HG03103 (cell line): ENCODE results near the gene GNAS.
"Not testable (repeated sequence)": the region's sequence is repeated elsewhere in the genome, so short reads cannot be mapped to it uniquely, and the experiment has no call there.

Experiments used
- ATAC-seq: cut with Tn5 transposase; IDR thresholded peaks from one replicate; pipeline ENCODE4 v1.9.1; 2021; ENCODE audit warnings: low read depth; ENCODE audit not compliant: unreplicated experiment

Gene GNAS

GRCh38 chr20:58913079-58913478 lies 60.6 kb downstream of the GNAS start:
- no peak for ATAC-seq

DNA sequence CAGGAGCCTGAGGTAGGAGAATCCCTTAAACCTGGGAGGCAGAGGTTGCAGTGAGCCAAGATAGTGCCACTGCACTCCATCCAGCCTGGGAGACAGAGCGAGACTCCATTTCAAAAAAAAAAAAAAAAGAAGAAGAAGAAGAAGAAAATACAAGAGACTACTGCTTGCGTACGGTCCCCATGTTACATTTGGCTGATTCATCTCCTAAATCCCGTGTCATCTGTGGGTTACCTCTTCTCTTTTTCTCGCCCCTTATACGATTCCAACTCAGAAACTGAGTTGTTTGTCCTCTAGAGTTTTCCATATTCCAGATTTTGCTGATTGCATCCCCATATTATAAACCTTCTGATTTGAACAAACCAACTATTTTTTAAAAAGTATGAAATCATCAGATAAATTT lies 66.1 kb downstream of the GNAS start:
- ATAC-seq, result no peak

GRCh38 chr20:58921564-58921963 lies 69.0 kb downstream of the GNAS start:
- no peak for ATAC-seq

DNA sequence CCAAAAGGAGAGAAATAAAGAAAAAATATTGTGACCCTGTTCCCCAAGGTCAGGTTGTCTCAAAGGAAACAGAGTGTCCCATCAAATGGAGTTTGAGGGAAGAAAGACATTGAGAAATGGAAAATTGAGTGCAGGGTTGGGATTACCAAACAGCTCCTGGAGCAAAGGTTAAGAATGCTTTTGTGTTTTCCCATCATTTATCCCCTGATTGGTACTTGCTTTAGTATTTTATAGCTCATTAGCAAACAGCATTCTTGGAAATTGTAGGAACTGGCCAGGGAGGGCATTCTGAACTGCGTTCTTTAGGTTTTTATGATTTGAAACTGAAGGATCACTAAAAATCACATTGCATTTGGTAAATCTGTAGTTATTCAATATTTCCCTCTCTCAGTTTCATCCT lies 69.5 kb downstream of the GNAS start:
- ATAC-seq, result no peak

DNA sequence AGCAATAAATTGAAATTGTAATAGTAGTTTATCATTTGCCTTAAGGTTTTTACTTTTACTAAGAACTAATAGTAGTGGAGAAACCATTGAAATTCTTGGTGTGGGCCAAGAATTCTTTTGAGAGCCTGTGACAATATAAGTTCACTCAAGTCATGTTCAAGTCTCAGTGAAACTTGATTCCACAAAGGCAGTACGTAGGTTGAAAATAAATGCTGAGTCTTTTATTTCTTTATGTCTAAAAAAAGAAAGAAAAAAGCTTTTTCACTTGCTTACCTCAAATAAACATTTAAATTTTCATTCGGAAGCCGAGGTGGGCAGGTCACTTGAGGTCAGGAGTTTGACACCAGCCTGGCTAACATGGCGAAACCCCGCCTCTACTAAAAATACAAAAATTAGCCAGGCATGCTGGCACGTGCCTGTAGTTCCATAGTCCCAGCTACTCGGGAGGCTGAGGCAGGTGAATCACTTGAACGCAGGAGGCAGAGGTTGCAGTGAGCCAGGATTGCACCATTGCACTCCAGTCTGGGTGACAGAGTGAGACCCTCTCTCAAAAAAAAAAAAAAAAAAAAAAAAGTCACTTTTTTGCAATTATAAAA lies 70.7 kb downstream of the GNAS start:
- ATAC-seq, result no peak

- no peak for ATAC-seq
These were observed 74.4 kb downstream of the GNAS start for GRCh38 chr20:58926802-58927489.

DNA sequence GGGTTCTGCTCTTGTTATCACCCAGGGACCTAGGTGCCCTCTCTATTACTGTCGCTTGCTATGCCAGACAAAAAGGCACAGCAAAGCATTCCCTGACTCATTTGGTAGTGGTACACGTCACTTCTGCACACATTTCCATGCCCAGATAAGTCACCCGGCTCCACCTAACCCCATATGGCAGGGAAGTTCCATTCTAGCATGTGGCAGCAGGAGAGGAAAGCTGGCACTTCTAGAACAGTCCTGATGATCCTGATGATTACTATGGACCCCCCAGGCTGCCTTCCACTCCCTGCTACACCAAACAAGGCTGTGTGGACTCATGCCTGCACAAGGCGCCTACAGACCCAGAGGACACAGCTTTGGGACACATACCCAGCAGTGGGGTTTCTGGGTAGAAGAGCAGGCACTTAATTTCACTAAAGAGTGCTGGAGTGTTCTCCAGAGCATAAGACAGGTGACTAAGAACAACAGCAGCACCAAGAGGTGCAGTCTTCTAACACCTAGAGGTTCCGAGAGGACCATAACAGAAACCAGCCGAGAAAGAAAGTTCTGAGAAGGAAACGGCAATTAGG lies 75.1 kb downstream of the GNAS start:
- ATAC-seq, result no peak

DNA sequence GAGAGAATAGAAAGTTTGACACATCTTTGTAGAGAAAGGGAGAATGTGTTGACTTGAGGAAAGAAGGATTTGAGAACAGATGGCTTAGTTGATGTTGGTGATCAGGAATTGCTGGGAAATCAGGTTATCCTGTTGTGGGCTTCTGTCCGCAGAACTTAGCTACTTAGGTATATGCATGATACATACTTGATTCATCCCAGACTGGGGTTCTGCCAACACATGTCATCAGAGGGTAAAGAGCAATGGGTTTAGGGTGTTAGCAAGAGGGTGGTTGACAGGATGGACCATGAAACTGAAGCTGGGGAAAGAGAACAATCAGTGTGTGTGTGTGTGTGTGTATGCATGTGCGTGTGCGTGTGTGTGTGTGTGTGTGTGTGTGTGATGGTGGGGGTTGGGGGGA lies 78.0 kb downstream of the GNAS start:
- no peak for ATAC-seq

DNA sequence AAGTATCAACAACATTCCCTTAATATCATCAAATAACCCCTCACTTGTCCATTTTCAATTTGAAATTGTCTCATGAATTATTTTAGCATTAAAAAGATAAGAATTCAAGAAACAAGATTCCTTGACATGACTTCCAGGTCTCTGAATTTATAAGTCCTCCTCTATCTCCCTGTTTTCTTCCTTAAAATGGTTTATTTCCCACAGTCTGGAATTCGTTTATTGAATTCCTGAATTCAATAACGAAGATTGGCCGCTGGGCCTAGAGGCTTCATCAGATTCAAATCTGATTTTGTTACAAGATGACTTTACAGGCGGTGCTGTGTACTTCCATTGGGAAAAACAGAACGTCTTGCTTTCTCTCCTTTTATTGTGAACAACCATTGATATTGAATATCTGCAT lies 79.7 kb downstream of the GNAS start:
- ATAC-seq, result no peak

GRCh38 chr20:58938078-58938477 lies 85.6 kb downstream of the GNAS start:
- ATAC-seq, result no peak

- ATAC-seq, result no peak
These were observed 86.0 kb downstream of the GNAS start for GRCh38 chr20:58938541-58938940.

GRCh38 chr20:58941471-58941870 lies 89.0 kb downstream of the GNAS start:
- no peak for ATAC-seq

GRCh38 chr20:58942549-58942948 lies 90.0 kb downstream of the GNAS start:
- no peak for ATAC-seq

DNA sequence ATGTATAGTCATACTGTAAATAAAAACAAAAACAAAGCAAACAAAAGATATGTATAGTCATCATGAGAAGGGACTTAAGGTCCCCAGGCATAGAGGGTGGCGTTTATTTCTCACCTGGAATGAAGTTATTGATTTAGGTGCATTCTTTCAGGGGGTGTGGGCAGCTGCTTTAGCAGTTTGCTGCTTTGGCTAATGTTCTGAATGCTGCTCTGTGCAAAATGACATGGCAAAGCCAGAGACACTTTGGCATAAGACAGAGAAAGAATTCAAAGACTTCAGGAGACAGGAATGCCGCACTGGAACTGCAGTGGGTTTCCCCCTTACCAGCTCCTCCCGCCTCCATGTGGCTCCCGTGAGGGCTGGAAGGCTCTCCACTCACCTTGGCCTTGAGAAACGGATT lies 92.1 kb downstream of the GNAS start:
- ATAC-seq, result no peak

DNA sequence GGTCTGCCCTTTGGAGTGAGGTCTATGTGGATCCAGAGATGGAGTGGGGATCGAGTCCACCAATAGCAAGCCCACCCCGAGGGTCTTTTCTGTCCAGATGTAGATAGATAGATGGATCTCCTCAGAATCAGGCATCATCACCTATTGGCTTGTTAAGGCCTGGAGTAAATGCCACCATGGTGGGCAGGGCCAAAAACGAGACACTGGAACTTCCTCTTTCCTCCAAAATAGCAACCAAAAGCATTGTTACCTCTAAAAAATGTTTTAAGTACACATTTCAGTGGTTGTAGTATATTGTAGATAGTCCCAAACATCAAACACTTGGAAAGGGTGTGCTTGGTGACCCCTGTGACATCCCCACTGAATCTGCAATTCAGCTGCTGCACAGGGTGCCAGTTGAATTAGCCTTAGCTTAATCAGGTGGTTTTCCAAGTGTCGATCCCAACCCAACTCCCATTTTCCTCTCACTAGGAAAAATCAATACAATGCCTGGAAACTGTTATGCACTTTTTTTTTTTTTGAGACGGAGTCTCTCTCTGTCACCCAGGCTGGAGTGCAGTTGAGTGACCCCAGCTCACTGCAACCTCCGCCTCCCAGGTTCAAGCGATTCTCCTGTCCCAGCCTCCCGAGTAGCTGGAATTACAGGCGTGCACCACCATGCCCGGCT lies 93.6 kb downstream of the GNAS start:
- no peak for ATAC-seq

DNA sequence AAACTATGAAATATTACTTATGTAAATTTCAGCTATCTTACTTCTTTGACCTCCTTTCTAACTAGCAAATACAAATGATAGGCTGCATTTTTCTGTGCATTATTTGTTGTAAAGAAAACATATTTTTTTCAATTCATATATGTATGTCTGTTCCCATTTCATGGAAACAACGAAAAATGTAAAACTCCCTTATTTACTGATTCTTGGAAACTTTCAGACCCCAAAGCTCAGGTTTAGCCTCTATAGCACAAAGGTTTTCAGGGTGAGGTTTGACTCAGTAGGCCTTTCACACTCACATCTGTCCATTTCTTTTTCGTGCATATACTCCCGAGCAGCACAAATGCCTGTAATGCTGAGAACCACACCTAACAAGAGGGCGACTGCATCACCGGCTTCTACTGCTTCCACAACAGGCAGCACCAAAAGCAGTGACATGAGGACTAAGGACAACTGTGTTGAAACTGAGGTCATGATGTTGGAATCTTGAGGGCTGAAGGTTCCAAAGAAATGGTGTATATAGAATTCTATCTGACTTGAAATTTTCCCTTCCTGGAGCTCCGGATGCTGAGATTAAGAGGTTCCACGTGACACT lies 95.4 kb downstream of the GNAS start:
- not testable (repeated sequence) for ATAC-seq

DNA sequence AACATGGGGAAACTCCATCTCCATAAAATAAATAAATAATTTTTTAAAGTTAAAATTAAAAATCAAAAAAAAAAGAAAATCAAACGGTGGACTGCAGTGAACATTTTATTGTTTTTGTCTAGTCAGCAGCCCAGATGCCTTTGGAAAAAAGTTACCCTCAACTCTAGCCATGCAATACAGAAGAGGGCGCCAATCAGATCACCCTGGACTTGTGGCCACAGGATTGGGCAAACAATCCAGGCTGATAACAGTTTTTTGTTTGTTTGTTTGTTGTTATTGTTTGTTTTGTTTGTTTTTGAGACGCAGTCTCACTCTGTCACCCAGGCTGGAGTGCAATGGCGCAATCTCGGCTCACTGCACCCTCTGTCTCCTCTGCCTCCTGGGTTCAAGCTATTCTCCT lies 98.1 kb downstream of the GNAS start:
- no peak for ATAC-seq

DNA sequence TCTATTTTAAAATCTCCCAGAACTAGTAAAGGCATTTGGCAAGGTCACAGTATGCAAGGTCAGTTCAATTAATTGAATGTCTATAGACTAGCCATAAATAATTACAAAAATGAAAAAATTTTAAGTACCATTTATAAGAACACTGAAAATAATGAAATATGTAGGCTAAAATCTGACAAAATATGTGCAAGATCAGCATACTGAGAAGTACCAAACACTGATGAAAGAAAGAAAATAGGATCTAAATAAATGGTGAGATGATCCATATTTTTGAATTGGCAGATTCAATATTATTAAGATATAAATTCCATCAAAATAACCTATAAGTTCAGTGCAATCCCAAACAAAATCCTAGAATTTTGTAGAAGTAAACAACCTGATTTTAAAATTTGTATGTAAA lies 100.5 kb downstream of the GNAS start:
- ATAC-seq, result no peak

DNA sequence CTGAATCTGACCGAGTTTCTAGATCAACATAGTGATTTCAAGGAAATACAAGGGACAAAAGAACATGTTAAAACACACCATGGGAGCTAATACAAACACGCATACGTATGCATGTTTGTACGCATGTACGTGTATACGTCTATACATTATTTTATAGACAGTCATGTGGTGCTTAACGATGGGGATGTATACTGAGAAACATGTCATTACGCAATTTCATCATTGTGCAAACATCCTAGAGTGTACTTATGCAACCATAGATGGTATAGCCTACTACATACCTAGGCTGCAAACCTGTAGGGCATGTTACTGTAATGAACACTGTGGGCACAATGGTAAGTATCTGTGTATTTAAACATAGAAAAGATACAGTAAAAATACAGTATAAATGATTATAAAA lies 103.6 kb downstream of the GNAS start:
- no peak for ATAC-seq

GRCh38 chr20:58959652-58960051 lies 107.1 kb downstream of the GNAS start:
- ATAC-seq, result no peak
